Measurements from ENCODE around the gene SUGP1.

The SUGP1 gene

GRCh38 chr19:19319732-19320360 lies 463 bp downstream of the SUGP1 start:
- TF ChIP-seq CTCF (IDR thresholded peaks at IDR 0.05; ENCODE audit: control insufficient read depth, extremely low read depth, insufficient read depth) = no peak
- DNase-seq (ENCODE audit: low read depth) = no peak

GRCh38 chr19:19316082-19316481 lies 4.2 kb downstream of the SUGP1 start:
- no peak for TF ChIP-seq CTCF (IDR thresholded peaks at IDR 0.05; ENCODE audit: control insufficient read depth, extremely low read depth, insufficient read depth)
- no peak for DNase-seq (ENCODE audit: low read depth)
- H3K4me3 ChIP-seq (ENCODE audit: low read depth, low read length) = no peak overlapping the region

More at GRCh38 chr19:19319732-19320360, 463 bp downstream of the SUGP1 start:
- H3K4me3 ChIP-seq (ENCODE audit: low read depth, low read length) = peak overlapping the region; percentile 89

- TF ChIP-seq CTCF (IDR thresholded peaks at IDR 0.05; ENCODE audit: control insufficient read depth, extremely low read depth, insufficient read depth) = no peak
- H3K4me3 ChIP-seq (ENCODE audit: low read depth, low read length) = no peak overlapping the region
- DNase-seq (ENCODE audit: low read depth) = no peak
These were observed 4.9 kb downstream of the SUGP1 start for GRCh38 chr19:19315444-19315843.

GRCh38 chr19:19308373-19308772 lies 11.9 kb downstream of the SUGP1 start:
- TF ChIP-seq CTCF (IDR thresholded peaks at IDR 0.05; ENCODE audit: control insufficient read depth, extremely low read depth, insufficient read depth) = no peak

GRCh38 chr19:19306191-19306590 lies 14.1 kb downstream of the SUGP1 start:
- no peak for DNase-seq (ENCODE audit: low read depth)
- TF ChIP-seq CTCF (IDR thresholded peaks at IDR 0.05; ENCODE audit: control insufficient read depth, extremely low read depth, insufficient read depth) = no peak
- no peak overlapping the region for H3K4me3 ChIP-seq (ENCODE audit: low read depth, low read length)

More at GRCh38 chr19:19308373-19308772, 11.9 kb downstream of the SUGP1 start:
- no peak overlapping the region for H3K4me3 ChIP-seq (ENCODE audit: low read depth, low read length)
- DNase-seq (ENCODE audit: low read depth) = no peak

- DNase-seq (ENCODE audit: low read depth) = no peak
- no peak for TF ChIP-seq CTCF (IDR thresholded peaks at IDR 0.05; ENCODE audit: control insufficient read depth, extremely low read depth, insufficient read depth)
- H3K4me3 ChIP-seq (ENCODE audit: low read depth, low read length) = no peak overlapping the region
These were observed 14.6 kb downstream of the SUGP1 start for GRCh38 chr19:19305696-19306095.

- no peak for DNase-seq (ENCODE audit: low read depth)
- no peak for TF ChIP-seq CTCF (IDR thresholded peaks at IDR 0.05; ENCODE audit: control insufficient read depth, extremely low read depth, insufficient read depth)
- H3K4me3 ChIP-seq (ENCODE audit: low read depth, low read length) = no peak overlapping the region
These were observed 15.2 kb downstream of the SUGP1 start for GRCh38 chr19:19305066-19305465.

Data from LNCaP clone FGC (cell line).